CD14-positive monocyte (primary cell): ENCODE data around the gene FBXO45. TPM values are rescaled to one million over a fixed set of nuclear protein-coding genes. Genes with fewer than 3 reads are reported as not detected.

ENCODE experiments used
- DNase-seq, 3 donors: peaks; one replicate each; pipeline ENCODE4 v3.0.0-alpha.2; 2011 to 2022
- H2AFZ ChIP-seq: 2 replicates; pipeline ENCODE4 v1.6.0; 2012; ENCODE audit warnings: mild to moderate bottlenecking, low read depth, low read length, inconsistent platforms; ENCODE audit not compliant: insufficient read depth, poor library complexity, severe bottlenecking
- H3K27ac ChIP-seq, 2 donors: 1 replicate in 1 of 2; 2 replicates in 1 of 2; pipeline ENCODE4 v1.5.1; 2012 to 2013; ENCODE audit warnings: low read length in 2 of 2, control low read depth in 1 of 2, inconsistent platforms in 1 of 2, low read depth in 1 of 2, mild to moderate bottlenecking in 1 of 2
- H3K27me3 ChIP-seq, 2 donors: one replicate each; pipeline versions ENCODE4 v1.6.0 to v1.6.1; 2011 to 2013; ENCODE audit warnings: low read length in 2 of 2; ENCODE audit not compliant: control insufficient read depth in 2 of 2, insufficient read depth in 2 of 2
- H3K36me3 ChIP-seq, 2 donors: replicated peaks in 1 of 2; 1 replicate in 1 of 2; 2 replicates in 1 of 2; pipeline versions ENCODE4 v1.5.1 to v1.6.1; 2012 to 2013; ENCODE audit warnings: low read length in 2 of 2, control low read depth in 1 of 2, inconsistent platforms in 1 of 2, mild to moderate bottlenecking in 1 of 2; ENCODE audit not compliant: insufficient read depth in 2 of 2, control insufficient read depth in 1 of 2
- H3K4me1 ChIP-seq, 2 donors: 1 replicate in 1 of 2; 2 replicates in 1 of 2; pipeline versions ENCODE4 v1.5.1 to v1.6.1; 2012 to 2013; ENCODE audit warnings: low read length in 2 of 2, control low read depth in 1 of 2, inconsistent platforms in 1 of 2, mild to moderate bottlenecking in 1 of 2, moderate library complexity in 1 of 2; ENCODE audit not compliant: insufficient read depth in 2 of 2, control insufficient read depth in 1 of 2
- H3K4me2 ChIP-seq: replicated peaks from 2 replicates; pipeline ENCODE3; 2012; ENCODE audit warnings: low read length, moderate library complexity, mild to moderate bottlenecking; ENCODE audit not compliant: poor library complexity, severe bottlenecking; ENCODE audit errors: extremely low read depth
- H3K4me3 ChIP-seq, 3 experiments: fragments of 200-600 bp in 1 of 3; sonication (generic) in 1 of 3; replicated peaks in 1 of 3; 1 replicate in 2 of 3; 2 replicates in 1 of 3; pipeline ENCODE4 v1.5.1; 2011 to 2013; ENCODE audit warnings: low read length in 3 of 3, mild to moderate bottlenecking in 3 of 3, control low read depth in 2 of 3, low read depth in 2 of 3, inconsistent platforms in 1 of 3, moderate library complexity in 1 of 3
- H3K79me2 ChIP-seq: 2 replicates; pipeline ENCODE4 v1.6.0; 2012; ENCODE audit warnings: mild to moderate bottlenecking, control low read depth, inconsistent platforms, low read length, moderate library complexity; ENCODE audit not compliant: insufficient read depth
- H3K9ac ChIP-seq: 2 replicates; pipeline ENCODE4 v1.6.0; 2017; ENCODE audit warnings: low read length, mild to moderate bottlenecking; ENCODE audit not compliant: insufficient read depth, poor library complexity, severe bottlenecking
- H3K9me3 ChIP-seq, 2 donors: replicated peaks in 1 of 2; 1 replicate in 1 of 2; 2 replicates in 1 of 2; pipeline versions ENCODE4 v1.5.1 to v1.6.1; 2012 to 2013; ENCODE audit warnings: low read length in 2 of 2, control low read depth in 1 of 2; ENCODE audit not compliant: control insufficient read depth in 1 of 2, insufficient read depth in 1 of 2
- H4K20me1 ChIP-seq: 2 replicates; pipeline ENCODE4 v1.6.0; 2012; ENCODE audit warnings: mild to moderate bottlenecking, low read length, control low read depth, moderate library complexity; ENCODE audit not compliant: insufficient read depth
- H3K27ac Mint-ChIP-seq, 7 donors: one replicate each; pipeline ENCODE4 v1.8.0; 2020; ENCODE audit warnings: mild to moderate bottlenecking in 7 of 7, mixed read lengths in 7 of 7, moderate library complexity in 6 of 7, inconsistent platforms in 2 of 7
- H3K27me3 Mint-ChIP-seq, 3 donors: one replicate each; pipeline ENCODE4 v1.8.0; 2021 to 2022; ENCODE audit warnings: low read depth in 3 of 3, mild to moderate bottlenecking in 3 of 3, mixed read lengths in 3 of 3, moderate library complexity in 3 of 3, inconsistent platforms in 1 of 3
- H3K36me3 Mint-ChIP-seq, 2 donors: one replicate each; pipeline ENCODE4 v1.8.0; 2020; ENCODE audit warnings: mixed read lengths in 2 of 2, inconsistent platforms in 1 of 2, mild to moderate bottlenecking in 1 of 2
- H3K4me1 Mint-ChIP-seq: one replicate; pipeline ENCODE4 v1.8.0; 2020; ENCODE audit warnings: mild to moderate bottlenecking, mixed read lengths
- H3K4me3 Mint-ChIP-seq, 2 donors: one replicate each; pipeline ENCODE4 v1.8.0; 2020; ENCODE audit warnings: mild to moderate bottlenecking in 2 of 2, mixed read lengths in 2 of 2, moderate library complexity in 1 of 2
- H3K9me3 Mint-ChIP-seq, 7 donors: one replicate each; pipeline ENCODE4 v1.8.0; 2020 to 2022; ENCODE audit warnings: mixed read lengths in 7 of 7, mild to moderate bottlenecking in 6 of 7, moderate library complexity in 6 of 7, inconsistent platforms in 2 of 7
- WGBS: methylation state at CpG from one replicate; pipeline ENCODE4 v1.1.5; 2013; ENCODE audit warnings: missing lambda C conversion rate; ENCODE audit not compliant: insufficient coverage; 5-methylcytosine and 5-hydroxymethylcytosine counted together
- intact Hi-C, 2 donors: fragments of 100-400 bp; cut with micrococcal nuclease; formaldehyde crosslinking; loops; one replicate each; pipeline versions ENCODE4 v1.15.0 to v1.15.1; 2023
- polyA plus RNA-seq, 3 donors: library from polyadenylated mRNA; depleted of rRNA in 1 of 3; unstranded in 2 of 3; stranded (reverse) in 1 of 3; fragments of 300-500 nt in 2 of 3; fragments of >200 nt in 1 of 3; fragmentation: Illumina TruSeq in 2 of 3; gene quantifications; 1 replicate in 2 of 3; 2 replicates in 1 of 3; pipeline ENCODE4 v1.2.3, GENCODE V29; 2012 to 2021
- TF ChIP-seq, protein P1 (sequence below): fragments of 200-600 bp; IDR thresholded peaks from one replicate; pipeline ENCODE4 v1.8.0; 2022; ENCODE audit warnings: antibody characterized with exemption, mild to moderate bottlenecking

The FBXO45 gene
- polyA plus RNA-seq, 3 donors = 1.8 to 2.8 (median 2.3) TPM

GRCh38 chr3:196531418-196531817 lies 37.0 kb upstream of the FBXO45 start:
- Histone ChIP-seq H3K4me3 (no peak overlapping the region), H4K20me1 (no peaks in the 10 kb centered on the region), H3K4me2 (no peak overlapping the region), H3K9me3 (no peaks in the 10 kb centered on the region), H3K27ac (no peak overlapping the region), H3K27me3 (no peaks in the 10 kb centered on the region), H3K36me3 (no peaks in the 10 kb centered on the region), H3K79me2 (no peaks in the 10 kb centered on the region), H2AFZ (no peak overlapping the region), H3K4me1 (peaks cover 8 to 10% of the 10 kb centered on the region in 2 donors), H3K9ac (no peak overlapping the region)
- DNase-seq = no peak
- no CpG with 5 or more reads among the region's 4 CpGs for WGBS
- H3K36me3 Mint-ChIP-seq = no peaks in the 10 kb centered on the region
- H3K27me3 Mint-ChIP-seq = peaks cover 4 to 14% (median 5%) of the 10 kb centered on the region in 3 donors
- peaks cover 2 to 9% (median 8%) of the 10 kb centered on the region in 7 donors for H3K9me3 Mint-ChIP-seq
- H3K4me3 Mint-ChIP-seq = no peak overlapping the region
- TF ChIP-seq, protein P1, sequence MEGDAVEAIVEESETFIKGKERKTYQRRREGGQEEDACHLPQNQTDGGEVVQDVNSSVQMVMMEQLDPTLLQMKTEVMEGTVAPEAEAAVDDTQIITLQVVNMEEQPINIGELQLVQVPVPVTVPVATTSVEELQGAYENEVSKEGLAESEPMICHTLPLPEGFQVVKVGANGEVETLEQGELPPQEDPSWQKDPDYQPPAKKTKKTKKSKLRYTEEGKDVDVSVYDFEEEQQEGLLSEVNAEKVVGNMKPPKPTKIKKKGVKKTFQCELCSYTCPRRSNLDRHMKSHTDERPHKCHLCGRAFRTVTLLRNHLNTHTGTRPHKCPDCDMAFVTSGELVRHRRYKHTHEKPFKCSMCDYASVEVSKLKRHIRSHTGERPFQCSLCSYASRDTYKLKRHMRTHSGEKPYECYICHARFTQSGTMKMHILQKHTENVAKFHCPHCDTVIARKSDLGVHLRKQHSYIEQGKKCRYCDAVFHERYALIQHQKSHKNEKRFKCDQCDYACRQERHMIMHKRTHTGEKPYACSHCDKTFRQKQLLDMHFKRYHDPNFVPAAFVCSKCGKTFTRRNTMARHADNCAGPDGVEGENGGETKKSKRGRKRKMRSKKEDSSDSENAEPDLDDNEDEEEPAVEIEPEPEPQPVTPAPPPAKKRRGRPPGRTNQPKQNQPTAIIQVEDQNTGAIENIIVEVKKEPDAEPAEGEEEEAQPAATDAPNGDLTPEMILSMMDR = no peak
- intact Hi-C loops = no loop called here
- H3K27ac Mint-ChIP-seq = no peak overlapping the region
- H3K4me1 Mint-ChIP-seq = peaks cover 6% of the 10 kb centered on the region

DNA sequence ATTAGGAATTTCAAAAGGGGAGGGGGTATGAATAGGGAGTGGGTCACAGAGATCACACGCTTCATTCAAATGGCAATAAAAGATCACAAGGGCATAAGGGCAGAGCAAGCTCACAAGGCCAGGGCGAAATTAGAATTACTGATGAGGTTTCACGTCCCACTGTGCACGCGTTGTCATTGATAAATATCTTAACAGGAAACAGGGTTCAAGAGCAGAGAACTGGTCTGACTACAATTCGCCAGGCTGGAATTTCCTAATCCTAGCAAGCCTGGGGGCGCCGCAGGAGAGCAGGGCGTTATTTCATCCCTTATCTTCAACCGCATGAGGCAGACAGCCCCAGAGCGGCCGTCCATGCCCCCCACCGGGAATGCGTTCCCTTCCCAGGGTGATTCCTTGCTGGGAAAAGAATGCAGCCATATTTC lies 35.2 kb upstream of the FBXO45 start:
- H3K27ac ChIP-seq = no peak overlapping the region
- Mint-ChIP-seq H3K4me1 (peaks cover 6% of the 10 kb centered on the region), H3K4me3 (no peak overlapping the region), H3K9me3 (peaks cover 0 to 9% (median 8%) of the 10 kb centered on the region in 7 donors), H3K27ac (no peak overlapping the region), H3K36me3 (no peaks in the 10 kb centered on the region), H3K27me3 (peaks cover 1 to 10% (median 5%) of the 10 kb centered on the region in 3 donors)
- no peaks in the 10 kb centered on the region for H3K9me3 ChIP-seq
- H2AFZ ChIP-seq = no peak overlapping the region
- H3K9ac ChIP-seq = no peak overlapping the region
- no peaks in the 10 kb centered on the region for H4K20me1 ChIP-seq
- no peaks in the 10 kb centered on the region for H3K36me3 ChIP-seq
- H3K4me1 ChIP-seq = peaks cover 8 to 9% of the 10 kb centered on the region in 2 donors
- no peak overlapping the region for H3K4me2 ChIP-seq
- H3K4me3 ChIP-seq = no peak overlapping the region
- intact Hi-C loops = no loop called here
- 81% methylated on average over 13 of the region's 14 CpGs for WGBS
- no peaks in the 10 kb centered on the region for H3K79me2 ChIP-seq
- no peak for DNase-seq
- H3K27me3 ChIP-seq = no peaks in the 10 kb centered on the region
- TF ChIP-seq, protein P1 = no peak
